ENCODE data around the gene BMP7.

The BMP7 gene

GRCh38 chr20:57301026-57301425, 34.6 kb upstream of the BMP7 start:
- no peak for TF ChIP-seq CTCF (IDR thresholded peaks at IDR 0.05)
- DNase-seq = no peak
- Histone ChIP-seq H3K4me3 (no peak overlapping the region), H3K36me3 (no peaks in the 10 kb centered on the region), H3K9me3 (no peaks in the 10 kb centered on the region), H3K4me1 (no peaks in the 10 kb centered on the region), H3K27ac (no peak overlapping the region), H3K27me3 (peaks cover 0 to 7% of the 10 kb centered on the region in 2 donors)
- intact Hi-C loops (cut with DNase I; ENCODE audit: low total_unique reads) = no loop called here

- no peak for TF ChIP-seq CTCF (IDR thresholded peaks at IDR 0.05)
- Histone ChIP-seq H3K27me3 (peaks cover 0 to 9% of the 10 kb centered on the region in 2 donors), H3K36me3 (no peaks in the 10 kb centered on the region), H3K4me3 (no peak overlapping the region), H3K4me1 (no peaks in the 10 kb centered on the region), H3K9me3 (no peaks in the 10 kb centered on the region), H3K27ac (no peak overlapping the region)
- intact Hi-C loops (cut with DNase I; ENCODE audit: low total_unique reads) = no loop called here
- no peak for DNase-seq
Observed at GRCh38 chr20:57298457-57298856, 32.0 kb upstream of the BMP7 start.

- Histone ChIP-seq H3K36me3 (no peaks in the 10 kb centered on the region), H3K27ac (no peak overlapping the region), H3K9me3 (no peaks in the 10 kb centered on the region), H3K4me1 (no peaks in the 10 kb centered on the region), H3K27me3 (peaks cover 0 to 39% of the 10 kb centered on the region in 2 donors), H3K4me3 (no peak overlapping the region)
- intact Hi-C loops (cut with DNase I; ENCODE audit: low total_unique reads) = no loop called here
- TF ChIP-seq CTCF (IDR thresholded peaks at IDR 0.05) = no peak
- DNase-seq = no peak
Observed at GRCh38 chr20:57294550-57294949, 28.1 kb upstream of the BMP7 start.

GRCh38 chr20:57293995-57294394, 27.6 kb upstream of the BMP7 start:
- Histone ChIP-seq H3K27ac (no peak overlapping the region), H3K27me3 (peaks cover 0 to 44% of the 10 kb centered on the region in 2 donors), H3K9me3 (no peaks in the 10 kb centered on the region), H3K36me3 (no peaks in the 10 kb centered on the region), H3K4me3 (no peak overlapping the region), H3K4me1 (no peaks in the 10 kb centered on the region)
- intact Hi-C loops (cut with DNase I; ENCODE audit: low total_unique reads) = no loop called here
- DNase-seq = no peak
- TF ChIP-seq CTCF (IDR thresholded peaks at IDR 0.05) = no peak

- Histone ChIP-seq H3K27me3 (peaks cover 0 to 56% of the 10 kb centered on the region in 2 donors), H3K36me3 (no peaks in the 10 kb centered on the region), H3K27ac (no peak overlapping the region), H3K9me3 (no peaks in the 10 kb centered on the region), H3K4me1 (no peaks in the 10 kb centered on the region), H3K4me3 (no peak overlapping the region)
- intact Hi-C loops (cut with DNase I; ENCODE audit: low total_unique reads) = no loop called here
- no peak for TF ChIP-seq CTCF (IDR thresholded peaks at IDR 0.05)
- no peak for DNase-seq
Observed at GRCh38 chr20:57292611-57293010, 26.2 kb upstream of the BMP7 start.

GRCh38 chr20:57291694-57292093, 25.3 kb upstream of the BMP7 start:
- H3K27me3 ChIP-seq = peaks cover 0 to 66% of the 10 kb centered on the region in 2 donors

More at GRCh38 chr20:57291694-57292093, 25.3 kb upstream of the BMP7 start:
- Histone ChIP-seq H3K9me3 (no peaks in the 10 kb centered on the region), H3K4me1 (no peaks in the 10 kb centered on the region), H3K36me3 (no peaks in the 10 kb centered on the region), H3K4me3 (no peak overlapping the region), H3K27ac (no peak overlapping the region)
- no peak for TF ChIP-seq CTCF (IDR thresholded peaks at IDR 0.05)
- DNase-seq = no peak
- intact Hi-C loops (cut with DNase I; ENCODE audit: low total_unique reads) = no loop called here

Data from tibial artery (tissue), 4 donors.